ENCODE data around the gene OR10A6. TPM values are rescaled to one million over a fixed set of nuclear protein-coding genes. Genes with fewer than 3 reads are reported as not detected.

OR10A6 gene
- total RNA-seq, 1 donor from 2014 or later: not detected

- H3K36me3 ChIP-seq: no peaks in the 10 kb centered on the region
- H3K4me3 ChIP-seq: no peak overlapping the region
- TF ChIP-seq CTCF (IDR thresholded peaks at IDR 0.05): no peak
- no peak overlapping the region for H3K27ac ChIP-seq
- H3K9me3 ChIP-seq: peaks cover 17% of the 10 kb centered on the region
- DNase-seq (no peak), ATAC-seq (no peak)
- intact Hi-C loops (cut with DNase I): no loop called here
- H3K27me3 ChIP-seq: no peaks in the 10 kb centered on the region
- no peaks in the 10 kb centered on the region for H3K4me1 ChIP-seq
These were observed 10.1 kb upstream of the OR10A6 start for GRCh38 chr11:7941146-7941545.

- ATAC-seq (no peak), DNase-seq (no peak)
- Histone ChIP-seq H3K27ac (no peak overlapping the region), H3K36me3 (no peaks in the 10 kb centered on the region), H3K4me3 (no peak overlapping the region), H3K27me3 (no peaks in the 10 kb centered on the region), H3K9me3 (no peaks in the 10 kb centered on the region), H3K4me1 (no peaks in the 10 kb centered on the region)
- no peak for TF ChIP-seq CTCF (IDR thresholded peaks at IDR 0.05)
- intact Hi-C loops (cut with DNase I): no loop called here
These were observed 5.5 kb upstream of the OR10A6 start for GRCh38 chr11:7936615-7937014.

- ATAC-seq (no peak), DNase-seq (no peak)
- Histone ChIP-seq H3K4me3 (no peak overlapping the region), H3K9me3 (no peaks in the 10 kb centered on the region), H3K36me3 (no peaks in the 10 kb centered on the region), H3K27me3 (no peaks in the 10 kb centered on the region), H3K4me1 (no peaks in the 10 kb centered on the region), H3K27ac (no peak overlapping the region)
- intact Hi-C loops (cut with DNase I): no loop called here
- no peak for TF ChIP-seq CTCF (IDR thresholded peaks at IDR 0.05)
These were observed 3.4 kb downstream of the OR10A6 start for GRCh38 chr11:7927635-7928034.

GRCh38 chr11:7924536-7924935 lies 6.5 kb downstream of the OR10A6 start:
- no peak for TF ChIP-seq CTCF (IDR thresholded peaks at IDR 0.05)
- intact Hi-C loops (cut with DNase I): no loop called here
- no peaks in the 10 kb centered on the region for H3K36me3 ChIP-seq
- no peak for DNase-seq
- no peak for ATAC-seq
- H3K4me1 ChIP-seq: no peaks in the 10 kb centered on the region
- H3K9me3 ChIP-seq: no peaks in the 10 kb centered on the region
- no peak overlapping the region for H3K27ac ChIP-seq
- no peaks in the 10 kb centered on the region for H3K27me3 ChIP-seq
- H3K4me3 ChIP-seq: no peak overlapping the region

GRCh38 chr11:7918141-7918540 lies 12.9 kb downstream of the OR10A6 start:
- DNase-seq (no peak), ATAC-seq (no peak)
- no peaks in the 10 kb centered on the region for H3K9me3 ChIP-seq
- H3K4me3 ChIP-seq: no peak overlapping the region
- H3K27me3 ChIP-seq: no peaks in the 10 kb centered on the region
- no peak overlapping the region for H3K27ac ChIP-seq
- intact Hi-C loops (cut with DNase I): no loop called here
- no peaks in the 10 kb centered on the region for H3K4me1 ChIP-seq
- no peak for TF ChIP-seq CTCF (IDR thresholded peaks at IDR 0.05)
- no peaks in the 10 kb centered on the region for H3K36me3 ChIP-seq

- Histone ChIP-seq H3K9me3 (no peaks in the 10 kb centered on the region), H3K27me3 (no peaks in the 10 kb centered on the region), H3K36me3 (no peaks in the 10 kb centered on the region), H3K4me3 (no peak overlapping the region), H3K4me1 (no peaks in the 10 kb centered on the region), H3K27ac (no peak overlapping the region)
- intact Hi-C loops (cut with DNase I): no loop called here
- ATAC-seq (no peak), DNase-seq (no peak)
- no peak for TF ChIP-seq CTCF (IDR thresholded peaks at IDR 0.05)
These were observed 20.1 kb downstream of the OR10A6 start for GRCh38 chr11:7911011-7911410.

All from upper lobe of right lung (tissue), 1 donor.